Panc1 (cell line): ENCODE results near the gene PELI3. TPM values are rescaled to one million over a fixed set of nuclear protein-coding genes. Genes with fewer than 3 reads are reported as not detected.
A peak's percentile ranks its signal among the peaks of the same experiment; 100 is the strongest.

Source experiments
- ATAC-seq: fragments of 200-7000 bp; cut with Tn5 transposase; 2 replicates; pipeline ENCODE4 v1.9.1; 2020; ENCODE audit warnings: mild to moderate bottlenecking, moderate library complexity
- BruUV-seq: library from RNA; stranded (reverse); fragments of 400-500 nt; replicated peaks from 2 replicates; lab custom pipeline; 2021; lab: Mats Ljungman, UMichigan
- CTCF ChIA-PET: fragments of 300-600 bp; sonication (Branson Sonifier 250); formaldehyde crosslinking; loops from one replicate; lab custom pipeline; 2022; ENCODE audit warnings: antibody characterized with exemption; lab: Charles Lee
- POLR2A ChIA-PET: fragments of 300-600 bp; sonication (Branson Sonifier 250); formaldehyde crosslinking; loops from one replicate; lab custom pipeline; 2022; ENCODE audit warnings: antibody characterized with exemption; lab: Charles Lee
- DNase-seq: peaks from one replicate; pipeline ENCODE4 v3.0.0-alpha.2; 2010; ENCODE audit warnings: low read depth, low spot score
- H3K27ac ChIP-seq: 2 replicates; pipeline ENCODE4 v1.5.1; 2011; ENCODE audit warnings: mild to moderate bottlenecking, low read length, inconsistent platforms
- H3K27me3 ChIP-seq: fragments of 200-500 bp; sonication (Bioruptor generic); 2 replicates; pipeline ENCODE4 v1.6.0; 2014; ENCODE audit warnings: low read length, inconsistent platforms; ENCODE audit not compliant: control insufficient read depth, insufficient read depth
- H3K36me3 ChIP-seq: fragments of 200-500 bp; sonication (Bioruptor generic); 2 replicates; pipeline ENCODE4 v1.5.1; 2014; ENCODE audit warnings: inconsistent platforms, mild to moderate bottlenecking, low read length, moderate library complexity; ENCODE audit not compliant: control insufficient read depth, insufficient read depth
- H3K4me1 ChIP-seq: 2 replicates; pipeline ENCODE4 v1.5.1; 2011; ENCODE audit warnings: inconsistent platforms, mild to moderate bottlenecking, low read length, moderate library complexity; ENCODE audit not compliant: control insufficient read depth, insufficient read depth
- H3K4me3 ChIP-seq, 2 experiments: 2 replicates each; pipeline ENCODE4 v1.5.1; 2011 to 2012; ENCODE audit warnings: low read depth in 2 of 2, low read length in 2 of 2, mild to moderate bottlenecking in 2 of 2, inconsistent platforms in 1 of 2, moderate library complexity in 1 of 2
- H3K9me3 ChIP-seq: fragments of 200-500 bp; sonication (Bioruptor generic); 2 replicates; pipeline ENCODE4 v1.5.1; 2014; ENCODE audit warnings: low read depth, mild to moderate bottlenecking, inconsistent platforms, low read length, moderate library complexity; ENCODE audit not compliant: control insufficient read depth, insufficient read depth
- POLR2AphosphoS5 ChIP-seq: IDR thresholded peaks from 2 replicates; pipeline ENCODE4 v1.6.1; 2012; ENCODE audit warnings: mild to moderate bottlenecking, low read depth, low read length, moderate library complexity
- SIN3A ChIP-seq: IDR thresholded peaks from 2 replicates; pipeline ENCODE4 v1.6.1; 2012; ENCODE audit warnings: low read depth, mild to moderate bottlenecking, low read length, moderate library complexity, borderline replicate concordance; ENCODE audit not compliant: insufficient read depth
- TCF7L2 ChIP-seq: IDR thresholded peaks from 2 replicates; pipeline ENCODE4 v1.6.1; 2011; ENCODE audit warnings: mild to moderate bottlenecking, low read depth, low read length, inconsistent platforms
- in situ Hi-C: cut with HindIII; loops from 2 replicates; pipeline ENCODE4 v1.10.0; 2016; ENCODE audit warnings: low sequenced_read_pairs, low pct_unique_long_range_greater_than_20kb
- intact Hi-C: fragments of 100-400 bp; cut with micrococcal nuclease; formaldehyde crosslinking; loops from one replicate; pipeline ENCODE4 v1.10.0; 2022; ENCODE audit not compliant: unreplicated experiment
- total RNA-seq: library from RNA; stranded (reverse); gene quantifications from one replicate; pipeline ENCODE4 v1.2.1, GENCODE V29; 2021; ENCODE audit not compliant: unreplicated experiment
- TF ChIP-seq, protein P1 (sequence below), 2 experiments: IDR thresholded peaks; 2 replicates each; pipeline ENCODE4 v1.6.1; 2011 to 2012; ENCODE audit warnings: low read depth in 2 of 2, control low read depth in 1 of 2, low read length in 1 of 2, mild to moderate bottlenecking in 1 of 2, moderate library complexity in 1 of 2; ENCODE audit not compliant: insufficient read depth in 1 of 2
- TF ChIP-seq, protein P2 (sequence below): fragments of 450-650 bp; IDR thresholded peaks from 2 replicates; pipeline ENCODE4 v1.5.1; 2017; ENCODE audit warnings: mild to moderate bottlenecking

PELI3 gene
- total RNA-seq, 1 experiment from 2014 or later: 9.1 TPM

- H3K27ac ChIP-seq: no peak overlapping the region
- in situ Hi-C loops (no loop called here), intact Hi-C loops (no loop called here)
- no peak overlapping the region for H3K4me3 ChIP-seq
- no peak for ATAC-seq
- H3K36me3 ChIP-seq: no peaks in the 10 kb centered on the region
- DNase-seq: no peak
- H3K9me3 ChIP-seq: no peaks in the 10 kb centered on the region
- POLR2A ChIA-PET: interaction anchor here (0.6 kb wide), 1 partner anchor 187 kb away, joined by 3 read pairs; no protein-coding TSS in a partner anchor
- no TSS peak for BruUV-seq
- TF ChIP-seq, protein P1, sequence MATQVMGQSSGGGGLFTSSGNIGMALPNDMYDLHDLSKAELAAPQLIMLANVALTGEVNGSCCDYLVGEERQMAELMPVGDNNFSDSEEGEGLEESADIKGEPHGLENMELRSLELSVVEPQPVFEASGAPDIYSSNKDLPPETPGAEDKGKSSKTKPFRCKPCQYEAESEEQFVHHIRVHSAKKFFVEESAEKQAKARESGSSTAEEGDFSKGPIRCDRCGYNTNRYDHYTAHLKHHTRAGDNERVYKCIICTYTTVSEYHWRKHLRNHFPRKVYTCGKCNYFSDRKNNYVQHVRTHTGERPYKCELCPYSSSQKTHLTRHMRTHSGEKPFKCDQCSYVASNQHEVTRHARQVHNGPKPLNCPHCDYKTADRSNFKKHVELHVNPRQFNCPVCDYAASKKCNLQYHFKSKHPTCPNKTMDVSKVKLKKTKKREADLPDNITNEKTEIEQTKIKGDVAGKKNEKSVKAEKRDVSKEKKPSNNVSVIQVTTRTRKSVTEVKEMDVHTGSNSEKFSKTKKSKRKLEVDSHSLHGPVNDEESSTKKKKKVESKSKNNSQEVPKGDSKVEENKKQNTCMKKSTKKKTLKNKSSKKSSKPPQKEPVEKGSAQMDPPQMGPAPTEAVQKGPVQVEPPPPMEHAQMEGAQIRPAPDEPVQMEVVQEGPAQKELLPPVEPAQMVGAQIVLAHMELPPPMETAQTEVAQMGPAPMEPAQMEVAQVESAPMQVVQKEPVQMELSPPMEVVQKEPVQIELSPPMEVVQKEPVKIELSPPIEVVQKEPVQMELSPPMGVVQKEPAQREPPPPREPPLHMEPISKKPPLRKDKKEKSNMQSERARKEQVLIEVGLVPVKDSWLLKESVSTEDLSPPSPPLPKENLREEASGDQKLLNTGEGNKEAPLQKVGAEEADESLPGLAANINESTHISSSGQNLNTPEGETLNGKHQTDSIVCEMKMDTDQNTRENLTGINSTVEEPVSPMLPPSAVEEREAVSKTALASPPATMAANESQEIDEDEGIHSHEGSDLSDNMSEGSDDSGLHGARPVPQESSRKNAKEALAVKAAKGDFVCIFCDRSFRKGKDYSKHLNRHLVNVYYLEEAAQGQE (IDR thresholded peaks at IDR 0.05; ENCODE audit: insufficient read depth in 1 of 2, low read depth in 2 of 2, low read length in 1 of 2): no peak
- TF ChIP-seq, protein P2, sequence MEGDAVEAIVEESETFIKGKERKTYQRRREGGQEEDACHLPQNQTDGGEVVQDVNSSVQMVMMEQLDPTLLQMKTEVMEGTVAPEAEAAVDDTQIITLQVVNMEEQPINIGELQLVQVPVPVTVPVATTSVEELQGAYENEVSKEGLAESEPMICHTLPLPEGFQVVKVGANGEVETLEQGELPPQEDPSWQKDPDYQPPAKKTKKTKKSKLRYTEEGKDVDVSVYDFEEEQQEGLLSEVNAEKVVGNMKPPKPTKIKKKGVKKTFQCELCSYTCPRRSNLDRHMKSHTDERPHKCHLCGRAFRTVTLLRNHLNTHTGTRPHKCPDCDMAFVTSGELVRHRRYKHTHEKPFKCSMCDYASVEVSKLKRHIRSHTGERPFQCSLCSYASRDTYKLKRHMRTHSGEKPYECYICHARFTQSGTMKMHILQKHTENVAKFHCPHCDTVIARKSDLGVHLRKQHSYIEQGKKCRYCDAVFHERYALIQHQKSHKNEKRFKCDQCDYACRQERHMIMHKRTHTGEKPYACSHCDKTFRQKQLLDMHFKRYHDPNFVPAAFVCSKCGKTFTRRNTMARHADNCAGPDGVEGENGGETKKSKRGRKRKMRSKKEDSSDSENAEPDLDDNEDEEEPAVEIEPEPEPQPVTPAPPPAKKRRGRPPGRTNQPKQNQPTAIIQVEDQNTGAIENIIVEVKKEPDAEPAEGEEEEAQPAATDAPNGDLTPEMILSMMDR: no peak
- TF ChIP-seq POLR2AphosphoS5: no peak
- no peak for TF ChIP-seq SIN3A
- no peak for TF ChIP-seq TCF7L2
- CTCF ChIA-PET: no interaction called here
- H3K27me3 ChIP-seq: no peaks in the 10 kb centered on the region
- peaks cover 11% of the 10 kb centered on the region for H3K4me1 ChIP-seq
Measured at GRCh38 chr11:66464916-66465315, 1.8 kb upstream of the PELI3 start.

- POLR2A ChIA-PET: no interaction called here
- Histone ChIP-seq H3K4me3 (peak overlapping the region; percentile 70 to 82), H3K9me3 (no peaks in the 10 kb centered on the region), H3K36me3 (no peaks in the 10 kb centered on the region), H3K27ac (no peak overlapping the region), H3K4me1 (peaks cover 11% of the 10 kb centered on the region), H3K27me3 (no peaks in the 10 kb centered on the region)
- DNase-seq (no peak), ATAC-seq (no peak)
- in situ Hi-C loops (no loop called here), intact Hi-C loops (no loop called here)
- CTCF ChIA-PET: interaction anchor here (1.0 to 1.1 kb wide), 2 partner anchors 27 to 44 kb away, joined by 3 to 4 read pairs; partner anchors contain the start of gene MRPL11
- no TSS peak for BruUV-seq
- TF ChIP-seq, protein P1 (IDR thresholded peaks at IDR 0.05; ENCODE audit: insufficient read depth in 1 of 2, low read depth in 2 of 2, low read length in 1 of 2): no peak
- TF ChIP-seq TCF7L2: no peak
- TF ChIP-seq, protein P2: no peak
- TF ChIP-seq POLR2AphosphoS5: no peak
- TF ChIP-seq SIN3A: no peak
Measured at GRCh38 chr11:66465373-66466224, 1.1 kb upstream of the PELI3 start.
